Large intestine (tissue), 3 donors: ENCODE measurements around the gene SIRPA. TPM values are rescaled to one million over a fixed set of nuclear protein-coding genes. Genes with fewer than 3 reads are reported as not detected.
"Not testable (repeated sequence)": the region's sequence is repeated elsewhere in the genome, so short reads cannot be mapped to it uniquely, and the experiment has no call there.

ENCODE experiments used
- DNase-seq, 2 donors: peaks; one replicate each; pipeline versions ENCODE4 v3.0.0 to v3.0.0-alpha.2; 2013
- H3K27ac ChIP-seq: one replicate; pipeline ENCODE4 v1.5.1; 2013; ENCODE audit warnings: low read length
- H3K27me3 ChIP-seq: 2 replicates; pipeline ENCODE4 v1.6.1; 2013; ENCODE audit warnings: low read length; ENCODE audit not compliant: control insufficient read depth, insufficient read depth
- H3K36me3 ChIP-seq: 2 replicates; pipeline ENCODE4 v1.6.1; 2013; ENCODE audit warnings: low read length; ENCODE audit not compliant: control insufficient read depth, insufficient read depth
- H3K4me1 ChIP-seq: one replicate; pipeline ENCODE4 v1.6.1; 2013; ENCODE audit warnings: low read length; ENCODE audit not compliant: control insufficient read depth, insufficient read depth
- H3K4me3 ChIP-seq: one replicate; pipeline ENCODE4 v1.5.1; 2013; ENCODE audit warnings: low read length
- H3K9me3 ChIP-seq: one replicate; pipeline ENCODE4 v1.6.1; 2013; ENCODE audit warnings: mild to moderate bottlenecking, low read depth, low read length, moderate library complexity; ENCODE audit not compliant: control insufficient read depth
- WGBS: methylation state at CpG from one replicate; pipeline ENCODE4 v1.1.5; 2013; ENCODE audit warnings: low lambda C conversion rate; ENCODE audit not compliant: insufficient coverage; 5-methylcytosine and 5-hydroxymethylcytosine counted together
- polyA plus RNA-seq: library from polyadenylated mRNA; unstranded; fragments of 120-200 nt; gene quantifications from one replicate; pipeline ENCODE4 v1.2.1, GENCODE V29; 2013

The SIRPA gene
- polyA plus RNA-seq, 1 donor: 29.1 TPM

GRCh38 chr20:1905009-1905408 lies 9.8 kb downstream of the SIRPA start:
- Histone ChIP-seq H3K27me3 (no peaks in the 10 kb centered on the region), H3K27ac (no peak overlapping the region), H3K4me1 (no peaks in the 10 kb centered on the region), H3K4me3 (no peak overlapping the region), H3K36me3 (peaks cover 23% of the 10 kb centered on the region), H3K9me3 (no peaks in the 10 kb centered on the region)
- no CpG with 5 or more reads among the region's 10 CpGs for WGBS
- DNase-seq: no peak

DNA sequence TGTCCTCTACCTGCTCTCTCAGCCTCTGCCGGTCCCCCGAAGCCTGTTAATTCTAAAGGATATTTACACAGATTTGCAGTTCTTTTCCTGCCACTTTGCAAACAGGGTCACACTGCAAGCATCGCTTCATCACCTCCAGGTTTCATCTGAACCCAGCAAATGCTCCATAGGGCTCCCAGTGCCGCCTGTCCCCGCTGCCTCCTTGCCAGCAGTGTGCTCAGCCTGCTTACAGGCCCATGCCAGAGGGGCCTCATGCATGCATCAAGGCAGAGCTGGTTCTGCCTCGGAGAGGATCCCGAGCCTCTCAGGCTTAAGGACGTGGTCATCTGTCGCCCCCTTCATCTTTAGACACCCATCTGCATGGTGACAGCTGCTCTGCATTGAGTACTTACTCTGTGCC lies 10.5 kb downstream of the SIRPA start:
- Histone ChIP-seq H3K4me1 (no peaks in the 10 kb centered on the region), H3K9me3 (no peaks in the 10 kb centered on the region), H3K27ac (no peak overlapping the region), H3K27me3 (no peaks in the 10 kb centered on the region), H3K36me3 (peaks cover 23% of the 10 kb centered on the region), H3K4me3 (no peak overlapping the region)
- no peak for DNase-seq
- no CpG with 5 or more reads among the region's 9 CpGs for WGBS

GRCh38 chr20:1906361-1907051 lies 11.3 kb downstream of the SIRPA start:
- Histone ChIP-seq H3K27ac (no peak overlapping the region), H3K9me3 (no peaks in the 10 kb centered on the region), H3K36me3 (peaks cover 18% of the 10 kb centered on the region), H3K4me3 (no peak overlapping the region), H3K27me3 (no peaks in the 10 kb centered on the region), H3K4me1 (no peaks in the 10 kb centered on the region)
- WGBS: 89% methylated on average over 3 of the region's 9 CpGs
- DNase-seq: no peak

GRCh38 chr20:1907586-1907985 lies 12.4 kb downstream of the SIRPA start:
- no CpG with 5 or more reads among the region's 6 CpGs for WGBS

GRCh38 chr20:1908191-1908590 lies 13.0 kb downstream of the SIRPA start:
- Histone ChIP-seq H3K27me3 (no peaks in the 10 kb centered on the region), H3K36me3 (peaks cover 18% of the 10 kb centered on the region), H3K27ac (no peak overlapping the region), H3K4me1 (no peaks in the 10 kb centered on the region), H3K4me3 (no peak overlapping the region), H3K9me3 (no peaks in the 10 kb centered on the region)
- DNase-seq: no peak
- WGBS: 90% methylated on average over 2 of the region's 9 CpGs

More at GRCh38 chr20:1907586-1907985, 12.4 kb downstream of the SIRPA start:
- Histone ChIP-seq H3K27ac (no peak overlapping the region), H3K9me3 (no peaks in the 10 kb centered on the region), H3K4me3 (no peak overlapping the region), H3K4me1 (no peaks in the 10 kb centered on the region), H3K36me3 (peaks cover 16% of the 10 kb centered on the region), H3K27me3 (no peaks in the 10 kb centered on the region)
- DNase-seq: no peak

DNA sequence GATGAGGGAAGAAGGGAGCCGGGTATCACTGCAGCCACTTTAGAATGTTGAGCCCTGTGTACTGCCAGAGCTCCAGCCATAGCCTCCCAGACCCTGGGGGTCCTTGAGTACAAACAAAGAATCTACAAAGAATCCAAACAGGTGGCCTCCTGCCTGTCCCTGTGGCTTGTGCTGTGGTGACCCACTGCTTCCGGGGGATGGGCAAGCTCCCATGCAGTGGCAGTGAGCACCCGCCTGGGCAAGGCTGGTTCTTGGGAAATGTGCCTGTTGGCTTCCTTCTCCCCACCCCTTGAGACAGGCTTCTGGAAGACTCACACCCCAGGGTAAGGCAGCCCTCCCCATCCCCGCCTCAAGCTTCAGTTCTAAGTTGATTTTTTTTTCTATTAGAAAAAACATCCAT lies 13.9 kb downstream of the SIRPA start:
- WGBS: no CpG with 5 or more reads among the region's 4 CpGs
- H3K4me3 ChIP-seq: no peak overlapping the region
- H3K27me3 ChIP-seq: no peaks in the 10 kb centered on the region
- DNase-seq: no peak
- H3K9me3 ChIP-seq: no peaks in the 10 kb centered on the region
- no peak overlapping the region for H3K27ac ChIP-seq
- peaks cover 18% of the 10 kb centered on the region for H3K36me3 ChIP-seq
- H3K4me1 ChIP-seq: no peaks in the 10 kb centered on the region

DNA sequence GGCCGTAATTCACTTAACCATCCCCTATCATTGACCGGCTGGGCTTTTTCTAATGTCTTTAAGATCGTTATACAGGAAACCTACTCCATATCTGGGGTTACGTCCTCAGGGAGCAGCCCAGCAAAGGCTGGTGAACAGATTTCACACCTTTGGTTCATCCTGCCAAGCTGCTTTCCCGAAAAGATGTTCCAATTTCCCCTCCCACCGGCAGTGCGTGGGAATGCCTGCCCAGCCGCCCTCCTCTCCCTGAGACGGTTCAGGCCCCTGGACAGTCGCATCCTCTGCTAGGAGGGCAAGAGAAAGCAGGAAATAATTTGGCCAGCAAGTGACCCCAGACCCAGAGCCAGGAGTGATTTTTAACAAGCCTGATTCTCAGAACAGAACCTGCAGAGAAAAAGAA lies 16.3 kb downstream of the SIRPA start:
- H3K4me3 ChIP-seq: no peak overlapping the region
- H3K9me3 ChIP-seq: no peaks in the 10 kb centered on the region
- H3K27ac ChIP-seq: no peak overlapping the region
- 100% methylated on average over 1 of the region's 10 CpGs for WGBS
- no peaks in the 10 kb centered on the region for H3K4me1 ChIP-seq
- peaks cover 24% of the 10 kb centered on the region for H3K36me3 ChIP-seq
- DNase-seq: no peak
- H3K27me3 ChIP-seq: no peaks in the 10 kb centered on the region

DNA sequence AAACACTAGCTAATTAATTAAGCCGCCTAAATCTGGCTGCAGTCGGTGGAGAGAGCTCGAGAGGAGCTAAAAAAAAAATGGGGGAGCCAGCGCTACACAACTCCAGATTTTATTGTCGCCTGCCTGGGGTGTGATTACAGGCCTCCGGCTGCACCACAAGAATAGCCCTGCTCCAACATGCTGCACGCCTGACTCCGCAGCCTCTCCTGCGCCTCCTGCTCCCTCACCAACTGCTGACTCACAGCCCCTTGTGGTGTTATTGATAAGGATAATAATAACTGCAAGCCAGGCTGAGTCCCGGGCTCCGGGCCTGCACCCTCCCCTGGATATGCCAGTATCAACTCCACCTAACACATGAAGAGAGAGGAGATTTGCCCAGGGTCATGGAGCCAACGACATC lies 16.8 kb downstream of the SIRPA start:
- H3K27me3 ChIP-seq: no peaks in the 10 kb centered on the region
- no peaks in the 10 kb centered on the region for H3K4me1 ChIP-seq
- no peak overlapping the region for H3K27ac ChIP-seq
- WGBS: 80% methylated on average over 1 of the region's 12 CpGs
- peaks cover 28% of the 10 kb centered on the region for H3K36me3 ChIP-seq
- H3K4me3 ChIP-seq: no peak overlapping the region
- H3K9me3 ChIP-seq: no peaks in the 10 kb centered on the region
- DNase-seq: no peak

DNA sequence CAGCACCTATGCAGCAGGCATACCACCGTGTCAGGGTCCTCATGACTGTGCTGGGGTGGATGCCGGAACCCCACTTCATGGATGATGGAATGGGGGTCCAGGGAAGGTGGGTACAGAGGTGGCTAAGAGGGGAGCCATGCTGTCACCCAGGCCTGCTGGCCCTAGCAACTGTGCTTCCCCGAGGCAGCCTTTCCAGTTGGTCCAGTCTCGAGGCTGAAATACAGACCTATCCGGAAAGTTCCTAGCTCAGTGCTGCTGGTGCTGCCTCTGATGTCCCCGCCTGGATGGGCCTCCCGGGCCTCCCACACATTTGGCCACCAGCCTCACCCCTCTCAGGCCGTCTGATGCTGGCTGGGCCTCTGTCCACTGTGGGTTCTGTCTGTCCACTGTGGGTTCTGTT lies 17.4 kb downstream of the SIRPA start:
- Histone ChIP-seq H3K4me3 (no peak overlapping the region), H3K27ac (no peak overlapping the region), H3K27me3 (no peaks in the 10 kb centered on the region), H3K4me1 (no peaks in the 10 kb centered on the region), H3K36me3 (peaks cover 27% of the 10 kb centered on the region), H3K9me3 (no peaks in the 10 kb centered on the region)
- DNase-seq: no peak
- WGBS: no CpG with 5 or more reads among the region's 8 CpGs

- not testable (repeated sequence) for H3K27me3 ChIP-seq, H3K4me3 ChIP-seq, DNase-seq, H3K27ac ChIP-seq, H3K9me3 ChIP-seq
- H3K36me3 ChIP-seq: peaks cover 31% of the 10 kb centered on the region
- H3K4me1 ChIP-seq: peaks cover 14% of the 10 kb centered on the region
- no CpG with 5 or more reads among the region's 12 CpGs for WGBS
Measured at GRCh38 chr20:1915233-1915632, 20.0 kb downstream of the SIRPA start.

DNA sequence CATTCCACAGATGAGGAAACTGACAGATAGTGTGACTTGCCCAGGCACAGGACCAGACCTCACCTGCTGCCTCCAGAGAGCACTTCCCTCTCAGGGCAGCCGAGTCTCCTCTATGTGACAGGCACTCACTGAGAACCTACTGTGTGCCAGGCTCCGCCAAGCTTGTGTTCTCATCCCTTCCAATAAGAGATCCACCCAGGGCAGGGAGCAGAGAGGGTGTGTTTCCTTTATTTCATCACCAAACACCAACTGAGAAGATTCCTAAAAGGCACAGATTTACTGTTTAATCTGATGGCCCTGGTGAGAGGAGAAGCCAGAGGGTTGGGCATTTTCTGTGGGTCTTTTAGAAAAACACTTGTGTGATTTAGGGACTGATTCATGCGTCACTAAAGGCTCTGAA lies 20.5 kb downstream of the SIRPA start:
- Histone ChIP-seq H3K36me3 (peaks cover 31% of the 10 kb centered on the region), H3K4me1 (peaks cover 17% of the 10 kb centered on the region), H3K27me3 (no peaks in the 10 kb centered on the region), H3K9me3 (no peaks in the 10 kb centered on the region), H3K4me3 (no peak overlapping the region), H3K27ac (no peak overlapping the region)
- DNase-seq: no peak
- WGBS: no CpG with 5 or more reads among the region's 3 CpGs
